Peyer's patch (tissue), 4 donors: ENCODE data around the gene SCAF4. TPM values are rescaled to one million over a fixed set of nuclear protein-coding genes. Genes with fewer than 3 reads are reported as not detected.
"Not testable (repeated sequence)": the region's sequence is repeated elsewhere in the genome, so short reads cannot be mapped to it uniquely, and the experiment has no call there.

Experiments used
- DNase-seq, 3 donors: peaks; one replicate each; pipeline ENCODE4 v3.0.0-alpha.2; 2017 to 2019
- H3K27ac ChIP-seq, 4 donors: fragments of 200-600 bp; sonication (generic); one replicate each; pipeline ENCODE4 v1.5.1; 2016 to 2019
- H3K27me3 ChIP-seq, 2 donors: fragments of 200-600 bp; sonication (generic); one replicate each; pipeline ENCODE4 v1.5.1; 2019
- H3K36me3 ChIP-seq, 3 donors: fragments of 200-600 bp; sonication (generic); one replicate each; pipeline ENCODE4 v1.5.1; 2016 to 2019
- H3K4me1 ChIP-seq, 4 donors: fragments of 200-600 bp; sonication (generic); one replicate each; pipeline ENCODE4 v1.5.1; 2016 to 2019
- H3K4me3 ChIP-seq, 4 donors: fragments of 200-600 bp; sonication (generic); 1 replicate in 3 of 4; 2 replicates in 1 of 4; pipeline ENCODE4 v1.5.1; 2016 to 2019; ENCODE audit warnings: mild to moderate bottlenecking in 1 of 4
- H3K9me3 ChIP-seq, 4 donors: fragments of 200-600 bp; sonication (generic); one replicate each; pipeline ENCODE4 v1.5.1; 2016 to 2019; ENCODE audit warnings: mild to moderate bottlenecking in 1 of 4
- CTCF ChIP-seq, 6 experiments: fragments of 450-650 bp in 4 of 6; fragments of 200-600 bp in 2 of 6; sonication (generic) in 1 of 6; IDR thresholded peaks; one replicate each; pipeline ENCODE4 v1.5.1; 2017 to 2019; ENCODE audit warnings: antibody characterized with exemption in 6 of 6, mild to moderate bottlenecking in 3 of 6, moderate library complexity in 1 of 6
- POLR2A ChIP-seq, 2 donors: fragments of 450-650 bp; IDR thresholded peaks; one replicate each; pipeline ENCODE4 v1.5.1; 2017; ENCODE audit warnings: antibody characterized with exemption in 2 of 2, mild to moderate bottlenecking in 2 of 2, moderate library complexity in 2 of 2
- total RNA-seq, 4 donors: library from RNA; depleted of rRNA; stranded (reverse); fragments of >200 nt; gene quantifications; one replicate each; pipeline ENCODE4 v1.1.0, GENCODE V29; 2016

Gene SCAF4
- total RNA-seq, 4 donors from 2014 or later, result 26.4 to 33.1 (median 30.2) TPM

DNA sequence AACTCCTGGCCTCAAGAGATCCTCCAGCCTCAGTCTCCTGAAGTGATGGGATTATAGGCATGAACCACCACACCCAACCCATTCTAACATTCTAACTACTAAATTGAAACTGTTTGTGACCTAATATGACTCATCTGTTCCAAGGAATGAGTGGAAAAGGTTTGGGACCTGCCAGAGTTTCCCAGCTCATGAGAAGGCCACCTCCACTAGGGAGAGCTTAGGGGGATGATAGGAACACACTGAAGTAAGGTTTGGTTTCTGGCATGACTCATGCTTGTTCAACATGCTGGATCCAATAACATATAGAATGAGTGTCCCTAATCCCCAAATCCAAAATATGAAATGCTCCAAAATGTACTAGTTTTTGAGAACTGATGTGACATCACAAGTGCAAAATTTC is 18.9 kb upstream of the SCAF4 start:
- Histone ChIP-seq H3K36me3 (no peaks in the 10 kb centered on the region), H3K27ac (no peak overlapping the region), H3K27me3 (no peaks in the 10 kb centered on the region), H3K4me1 (no peaks in the 10 kb centered on the region), H3K9me3 (no peaks in the 10 kb centered on the region), H3K4me3 (no peak overlapping the region)
- TF ChIP-seq CTCF (IDR thresholded peaks at IDR 0.05), result no peak
- DNase-seq, result no peak

DNA sequence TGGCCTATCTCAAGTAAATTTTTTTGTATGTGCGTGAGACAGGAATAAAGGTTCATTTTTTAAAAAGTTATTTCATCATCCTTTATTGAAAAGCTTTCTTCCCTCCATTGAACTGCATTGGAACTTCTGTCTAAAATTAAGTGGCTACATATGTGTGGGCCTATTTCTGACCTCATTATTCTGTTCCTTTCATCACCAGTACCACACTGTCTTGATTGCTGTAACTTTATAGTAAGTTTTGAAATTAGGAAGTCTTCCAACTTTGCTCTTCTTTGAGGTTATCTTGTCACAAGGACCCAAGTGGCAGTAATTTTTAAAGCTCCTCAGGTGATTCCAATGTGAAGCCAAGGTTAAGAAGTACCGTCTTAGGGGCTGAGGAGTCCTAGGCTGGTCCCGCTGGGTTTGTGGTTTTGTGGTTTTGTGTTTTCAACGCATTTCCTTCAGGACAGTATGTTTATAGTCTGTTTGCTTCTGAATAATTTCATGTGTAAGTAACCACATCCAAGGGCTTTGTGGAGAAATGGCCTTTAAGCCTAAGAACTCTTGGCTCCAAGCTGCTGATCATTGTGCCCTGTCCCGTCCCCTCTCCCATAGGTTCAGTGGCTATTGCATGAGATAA is 12.4 kb upstream of the SCAF4 start:
- no peaks in the 10 kb centered on the region for H3K27me3 ChIP-seq
- H3K36me3 ChIP-seq, result no peaks in the 10 kb centered on the region
- H3K4me1 ChIP-seq, result no peaks in the 10 kb centered on the region
- DNase-seq, result no peak
- no peak for TF ChIP-seq POLR2A (IDR thresholded peaks at IDR 0.05)
- no peak for TF ChIP-seq CTCF (IDR thresholded peaks at IDR 0.05)
- H3K9me3 ChIP-seq, result no peaks in the 10 kb centered on the region
- no peak overlapping the region for H3K4me3 ChIP-seq
- H3K27ac ChIP-seq, result no peak overlapping the region

DNA sequence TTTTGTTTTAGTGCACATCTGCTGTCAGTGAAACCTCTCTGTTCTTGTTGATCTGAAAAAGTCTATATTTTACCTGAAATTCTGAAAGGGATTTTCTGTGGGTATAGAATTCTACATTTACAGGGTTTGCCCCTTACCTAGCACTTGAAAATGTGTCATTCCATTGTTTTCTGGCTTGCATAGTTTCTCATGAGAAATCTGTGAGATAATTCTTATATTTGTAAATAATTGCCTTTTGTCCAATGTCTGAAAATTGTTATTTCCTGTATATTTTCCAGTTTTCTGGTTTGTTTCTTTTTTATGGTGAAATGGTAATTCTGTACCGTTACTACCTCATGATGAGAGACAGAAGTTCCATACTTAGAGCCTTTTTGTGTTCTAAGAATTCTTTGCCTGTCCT is 11.8 kb upstream of the SCAF4 start:
- H3K27me3 ChIP-seq, result no peaks in the 10 kb centered on the region
- H3K4me1 ChIP-seq, result no peaks in the 10 kb centered on the region
- H3K4me3 ChIP-seq, result no peak overlapping the region
- no peaks in the 10 kb centered on the region for H3K9me3 ChIP-seq
- H3K36me3 ChIP-seq, result no peaks in the 10 kb centered on the region
- no peak overlapping the region for H3K27ac ChIP-seq
- TF ChIP-seq CTCF (IDR thresholded peaks at IDR 0.05) (no peak), POLR2A (IDR thresholded peaks at IDR 0.05) (no peak)
- DNase-seq, result no peak

DNA sequence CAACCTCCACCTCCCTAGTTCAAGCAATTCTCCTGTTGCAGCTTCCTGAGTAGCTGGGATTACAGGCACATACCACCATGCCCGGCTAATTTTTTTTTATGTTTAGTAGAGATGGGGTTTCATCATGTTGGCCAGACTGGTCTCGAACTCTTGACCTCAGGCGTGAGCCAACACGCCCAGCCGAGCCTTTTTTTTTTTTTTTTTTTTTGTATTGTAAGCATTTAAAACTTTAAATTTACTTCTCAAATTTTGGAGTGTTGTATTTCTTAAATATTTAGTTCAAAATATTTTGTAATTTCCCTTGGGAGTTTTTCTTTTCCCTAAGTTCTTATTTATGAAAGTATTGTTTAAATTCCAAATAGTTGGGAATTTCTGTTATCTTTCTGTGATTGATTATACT is 9.2 kb upstream of the SCAF4 start:
- Histone ChIP-seq H3K27ac (no peak overlapping the region), H3K4me3 (no peak overlapping the region), H3K4me1 (no peaks in the 10 kb centered on the region), H3K36me3 (no peaks in the 10 kb centered on the region), H3K9me3 (no peaks in the 10 kb centered on the region), H3K27me3 (no peaks in the 10 kb centered on the region)
- DNase-seq, result no peak
- TF ChIP-seq CTCF (IDR thresholded peaks at IDR 0.05) (no peak), POLR2A (IDR thresholded peaks at IDR 0.05) (no peak)

- H3K4me3 ChIP-seq, DNase-seq, H3K27ac ChIP-seq, H3K36me3 ChIP-seq, H3K27me3 ChIP-seq, H3K9me3 ChIP-seq: not testable (repeated sequence)
- peaks cover 0 to 11% (median 2%) of the 10 kb centered on the region in 4 donors for H3K4me1 ChIP-seq
Measured at GRCh38 chr21:31737586-31738397, 5.9 kb upstream of the SCAF4 start.

DNA sequence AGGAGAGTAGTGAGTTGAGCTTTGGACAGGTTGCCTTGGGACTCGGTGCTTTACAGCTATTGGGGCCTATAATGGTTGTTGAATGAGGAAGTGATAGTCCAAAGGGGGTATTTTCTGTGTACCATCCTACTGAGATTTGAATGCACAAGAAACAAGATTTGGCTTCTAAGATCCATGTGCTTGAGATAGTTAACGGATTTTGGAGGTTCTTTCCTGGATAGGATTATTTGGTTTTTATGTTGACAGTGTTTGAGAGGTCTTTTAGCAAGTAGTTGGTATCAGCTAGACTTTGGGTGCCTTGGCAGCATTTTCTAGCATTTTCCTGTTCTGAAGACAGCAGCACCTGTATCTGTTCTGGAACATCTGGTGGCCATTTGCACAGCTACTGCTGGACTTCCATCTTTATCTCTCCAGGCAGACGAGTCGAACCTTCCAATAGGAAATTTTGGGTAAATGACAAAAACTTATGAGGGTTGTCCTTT is 3.6 kb upstream of the SCAF4 start:
- Histone ChIP-seq H3K27ac (no peak overlapping the region), H3K27me3 (no peaks in the 10 kb centered on the region)

More for the DNA sequence above, 3.6 kb upstream of the SCAF4 start:
- Histone ChIP-seq H3K4me1 (peaks cover 0 to 16% (median 3%) of the 10 kb centered on the region in 4 donors), H3K36me3 (no peaks in the 10 kb centered on the region), H3K4me3 (no peak overlapping the region), H3K9me3 (no peaks in the 10 kb centered on the region)
- TF ChIP-seq CTCF (IDR thresholded peaks at IDR 0.05) (no peak), POLR2A (IDR thresholded peaks at IDR 0.05) (no peak)
- DNase-seq, result no peak
